Natural killer cell treated with Interleukin-12 subunit alpha and Interleukin-12 subunit beta and Interleukin-15 and Interleukin-18, amount 100 ng/mL, for 72 hours (primary cell): ENCODE data around the gene SLC9A7. TPM values are rescaled to one million over a fixed set of nuclear protein-coding genes. Genes with fewer than 3 reads are reported as not detected.
A peak's percentile ranks its signal among the peaks of the same experiment; 100 is the strongest.

Source experiments
- ATAC-seq, 2 donors: fragments of 150-1000 bp; cut with Tn5 transposase in 1 of 2; sonication (Bioruptor Pico), chemical (Tn5 transposase) in 1 of 2; 2 replicates each; pipeline ENCODE4 v1.10.0; 2021
- DNase-seq: peaks from one replicate; pipeline ENCODE4 v3.0.0; 2022; ENCODE audit warnings: low spot score
- H3K27ac Mint-ChIP-seq, 2 donors: 1 replicate in 1 of 2; 2 replicates in 1 of 2; pipeline ENCODE4 v1.8.0; 2022; ENCODE audit warnings: mixed read lengths in 2 of 2, mild to moderate bottlenecking in 1 of 2, moderate library complexity in 1 of 2
- H3K27me3 Mint-ChIP-seq, 2 donors: 1 replicate in 1 of 2; 2 replicates in 1 of 2; pipeline ENCODE4 v1.8.0; 2022; ENCODE audit warnings: mixed read lengths in 2 of 2
- H3K36me3 Mint-ChIP-seq: one replicate; pipeline ENCODE4 v1.8.0; 2022; ENCODE audit warnings: mixed read lengths
- H3K4me1 Mint-ChIP-seq, 2 donors: 1 replicate in 1 of 2; 2 replicates in 1 of 2; pipeline ENCODE4 v1.8.0; 2022; ENCODE audit warnings: low read depth in 2 of 2, mixed read lengths in 2 of 2, mild to moderate bottlenecking in 1 of 2
- H3K4me3 Mint-ChIP-seq: one replicate; pipeline ENCODE4 v1.8.0; 2022; ENCODE audit warnings: mixed read lengths
- H3K9me3 Mint-ChIP-seq: 2 replicates; pipeline ENCODE4 v1.8.0; 2022; ENCODE audit warnings: mixed read lengths
- total RNA-seq, 2 donors: library from RNA; stranded (reverse); gene quantifications; one replicate each; pipeline ENCODE4 v1.2.3, GENCODE V29; 2022

Gene SLC9A7
- total RNA-seq, 2 donors from 2014 or later = 1.6 to 3.7 TPM

GRCh38 chrX:46710425-46710824, 48.5 kb downstream of the SLC9A7 start:
- Mint-ChIP-seq H3K9me3 (no peaks in the 10 kb centered on the region), H3K36me3 (no peaks in the 10 kb centered on the region), H3K27ac (no peak overlapping the region), H3K4me3 (no peak overlapping the region), H3K27me3 (peaks cover 0 to 24% of the 10 kb centered on the region in 2 donors), H3K4me1 (peaks cover 4 to 35% of the 10 kb centered on the region in 2 donors)
- ATAC-seq (no peak), DNase-seq (no peak)

GRCh38 chrX:46707274-46707965, 51.5 kb downstream of the SLC9A7 start:
- Mint-ChIP-seq H3K27me3 (peaks cover 0 to 25% of the 10 kb centered on the region in 2 donors), H3K4me3 (peak overlapping the region; percentile 10), H3K27ac (no peak overlapping the region), H3K36me3 (no peaks in the 10 kb centered on the region), H3K9me3 (no peaks in the 10 kb centered on the region), H3K4me1 (peaks cover 13 to 44% of the 10 kb centered on the region in 2 donors)
- DNase-seq (no peak), ATAC-seq (no peak)

GRCh38 chrX:46704767-46705386, 54.0 kb downstream of the SLC9A7 start:
- Mint-ChIP-seq H3K9me3 (no peaks in the 10 kb centered on the region), H3K27me3 (peaks cover 0 to 24% of the 10 kb centered on the region in 2 donors), H3K27ac (peak overlapping the region; percentile 78 to 85), H3K4me1 (peaks cover 10 to 28% of the 10 kb centered on the region in 2 donors), H3K4me3 (peak overlapping the region; percentile 77), H3K36me3 (no peaks in the 10 kb centered on the region)
- ATAC-seq (peak; percentile 88 to 97), DNase-seq (no peak)

- H3K27ac Mint-ChIP-seq = peak overlapping the region in 1 of 2 donors; percentile 78
- no peaks in the 10 kb centered on the region for H3K36me3 Mint-ChIP-seq
- peaks cover 10 to 28% of the 10 kb centered on the region in 2 donors for H3K4me1 Mint-ChIP-seq
- ATAC-seq = no peak
- peaks cover 0 to 24% of the 10 kb centered on the region in 2 donors for H3K27me3 Mint-ChIP-seq
- DNase-seq = no peak
- no peaks in the 10 kb centered on the region for H3K9me3 Mint-ChIP-seq
- peak overlapping the region; percentile 77 for H3K4me3 Mint-ChIP-seq
These were observed 54.9 kb downstream of the SLC9A7 start for GRCh38 chrX:46703980-46704379.

- no peaks in the 10 kb centered on the region for H3K9me3 Mint-ChIP-seq
- H3K27ac Mint-ChIP-seq = no peak overlapping the region
- no peak overlapping the region for H3K4me3 Mint-ChIP-seq
- DNase-seq (no peak), ATAC-seq (no peak)
- H3K36me3 Mint-ChIP-seq = no peaks in the 10 kb centered on the region
- peaks cover 0 to 13% of the 10 kb centered on the region in 2 donors for H3K27me3 Mint-ChIP-seq
- no peaks in the 10 kb centered on the region for H3K4me1 Mint-ChIP-seq
These were observed 60.2 kb downstream of the SLC9A7 start for GRCh38 chrX:46698691-46699090.

GRCh38 chrX:46695491-46695890, 63.4 kb downstream of the SLC9A7 start:
- ATAC-seq (no peak), DNase-seq (no peak)
- no peaks in the 10 kb centered on the region for H3K9me3 Mint-ChIP-seq
- peaks cover 0 to 13% of the 10 kb centered on the region in 2 donors for H3K27me3 Mint-ChIP-seq
- no peak overlapping the region for H3K27ac Mint-ChIP-seq
- no peaks in the 10 kb centered on the region for H3K36me3 Mint-ChIP-seq
- no peaks in the 10 kb centered on the region for H3K4me1 Mint-ChIP-seq
- H3K4me3 Mint-ChIP-seq = no peak overlapping the region

GRCh38 chrX:46694549-46694948, 64.4 kb downstream of the SLC9A7 start:
- no peak for DNase-seq
- no peaks in the 10 kb centered on the region for H3K9me3 Mint-ChIP-seq
- H3K36me3 Mint-ChIP-seq = no peaks in the 10 kb centered on the region
- no peak overlapping the region for H3K4me3 Mint-ChIP-seq
- no peaks in the 10 kb centered on the region for H3K4me1 Mint-ChIP-seq
- peaks cover 0 to 14% of the 10 kb centered on the region in 2 donors for H3K27me3 Mint-ChIP-seq
- H3K27ac Mint-ChIP-seq = no peak overlapping the region
- ATAC-seq = no peak

GRCh38 chrX:46693149-46693548, 65.8 kb downstream of the SLC9A7 start:
- Mint-ChIP-seq H3K4me1 (no peaks in the 10 kb centered on the region), H3K27ac (no peak overlapping the region), H3K36me3 (no peaks in the 10 kb centered on the region), H3K9me3 (no peaks in the 10 kb centered on the region), H3K4me3 (no peak overlapping the region), H3K27me3 (peaks cover 0 to 14% of the 10 kb centered on the region in 2 donors)
- ATAC-seq (no peak), DNase-seq (no peak)

GRCh38 chrX:46690818-46691217, 68.1 kb downstream of the SLC9A7 start:
- H3K27me3 Mint-ChIP-seq = peaks cover 0 to 12% of the 10 kb centered on the region in 2 donors
- peaks cover 3 to 4% of the 10 kb centered on the region in 2 donors for H3K4me1 Mint-ChIP-seq
- ATAC-seq = no peak
- DNase-seq = no peak
- no peaks in the 10 kb centered on the region for H3K36me3 Mint-ChIP-seq
- H3K9me3 Mint-ChIP-seq = no peaks in the 10 kb centered on the region
- no peak overlapping the region for H3K4me3 Mint-ChIP-seq
- no peak overlapping the region for H3K27ac Mint-ChIP-seq

- Mint-ChIP-seq H3K9me3 (no peaks in the 10 kb centered on the region), H3K27me3 (peaks cover 0 to 11% of the 10 kb centered on the region in 2 donors), H3K4me3 (no peak overlapping the region), H3K4me1 (peaks cover 3 to 7% of the 10 kb centered on the region in 2 donors), H3K27ac (no peak overlapping the region), H3K36me3 (no peaks in the 10 kb centered on the region)
- ATAC-seq (no peak), DNase-seq (no peak)
These were observed 71.3 kb downstream of the SLC9A7 start for GRCh38 chrX:46687619-46688018.

GRCh38 chrX:46686003-46686645, 72.8 kb downstream of the SLC9A7 start:
- no peaks in the 10 kb centered on the region for H3K9me3 Mint-ChIP-seq
- DNase-seq = peak; percentile 69
- peak overlapping the region in 1 of 2 donors; percentile 25 for H3K27ac Mint-ChIP-seq
- H3K27me3 Mint-ChIP-seq = peaks cover 0 to 13% of the 10 kb centered on the region in 2 donors
- peak; percentile 63 to 69 for ATAC-seq
- no peak overlapping the region for H3K4me3 Mint-ChIP-seq
- peaks cover 3 to 7% of the 10 kb centered on the region in 2 donors for H3K4me1 Mint-ChIP-seq
- no peaks in the 10 kb centered on the region for H3K36me3 Mint-ChIP-seq

GRCh38 chrX:46683048-46683447, 75.9 kb downstream of the SLC9A7 start:
- Mint-ChIP-seq H3K27ac (no peak overlapping the region), H3K4me3 (no peak overlapping the region), H3K4me1 (peaks cover 3 to 7% of the 10 kb centered on the region in 2 donors), H3K36me3 (no peaks in the 10 kb centered on the region), H3K9me3 (no peaks in the 10 kb centered on the region), H3K27me3 (peaks cover 0 to 7% of the 10 kb centered on the region in 2 donors)
- no peak for ATAC-seq
- no peak for DNase-seq

- peaks cover 3 to 7% of the 10 kb centered on the region in 2 donors for H3K4me1 Mint-ChIP-seq
- peaks cover 0 to 9% of the 10 kb centered on the region in 2 donors for H3K27me3 Mint-ChIP-seq
These were observed 77.1 kb downstream of the SLC9A7 start for GRCh38 chrX:46681849-46682248.

GRCh38 chrX:46678232-46678631, 80.7 kb downstream of the SLC9A7 start:
- H3K27me3 Mint-ChIP-seq = peaks cover 0 to 8% of the 10 kb centered on the region in 2 donors
- ATAC-seq = no peak
- H3K9me3 Mint-ChIP-seq = no peaks in the 10 kb centered on the region
- no peak overlapping the region for H3K4me3 Mint-ChIP-seq
- H3K27ac Mint-ChIP-seq = no peak overlapping the region
- no peaks in the 10 kb centered on the region for H3K36me3 Mint-ChIP-seq
- no peak for DNase-seq
- H3K4me1 Mint-ChIP-seq = no peaks in the 10 kb centered on the region

More at GRCh38 chrX:46681849-46682248, 77.1 kb downstream of the SLC9A7 start:
- H3K36me3 Mint-ChIP-seq = no peaks in the 10 kb centered on the region
- ATAC-seq (no peak), DNase-seq (no peak)
- H3K4me3 Mint-ChIP-seq = no peak overlapping the region
- H3K27ac Mint-ChIP-seq = no peak overlapping the region
- H3K9me3 Mint-ChIP-seq = no peaks in the 10 kb centered on the region
